Measurements from ENCODE around the gene ZNRD2.
"Not testable (repeated sequence)": the region's sequence is repeated elsewhere in the genome, so short reads cannot be mapped to it uniquely, and the experiment has no call there.

ZNRD2 gene

DNA sequence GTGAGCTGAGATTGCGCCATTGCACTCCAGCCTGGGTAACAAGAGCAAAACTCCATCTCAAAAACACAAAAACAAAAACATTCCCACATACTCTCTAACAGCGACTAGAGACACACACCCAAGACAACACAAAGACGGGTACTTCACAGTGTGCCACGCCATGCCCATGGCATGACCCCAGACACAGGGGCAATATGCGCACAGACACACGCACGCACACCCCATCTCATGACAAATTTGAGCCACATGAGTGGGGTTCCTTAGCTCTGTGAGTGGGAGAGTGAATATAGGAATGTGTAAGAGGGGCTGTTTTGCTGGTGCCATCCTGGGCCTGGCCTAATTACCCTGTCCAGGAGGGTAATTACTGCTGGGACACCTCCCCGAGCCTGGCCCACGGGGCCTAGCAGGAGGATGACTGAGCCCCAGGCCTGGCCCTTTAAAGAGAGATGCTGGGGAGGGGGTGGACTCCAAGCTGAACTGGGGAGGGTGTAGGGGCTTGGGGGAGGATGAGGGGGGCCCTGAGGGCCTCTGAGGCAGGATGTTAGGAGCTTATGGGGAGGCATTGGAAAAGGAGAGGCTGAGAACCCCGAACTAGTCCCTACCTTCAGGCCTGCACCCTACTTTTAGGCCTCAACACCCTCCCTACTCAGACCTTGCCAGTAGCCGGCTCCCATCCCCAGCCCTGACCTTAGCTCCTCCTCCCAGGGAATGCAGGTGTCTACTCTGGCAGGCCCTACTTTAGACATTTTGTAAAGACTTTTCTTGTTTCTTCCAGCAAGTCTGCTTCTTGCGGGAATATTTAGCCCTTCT is 13.6 kb upstream of the ZNRD2 start:
- DNase-seq, result no peak

DNA sequence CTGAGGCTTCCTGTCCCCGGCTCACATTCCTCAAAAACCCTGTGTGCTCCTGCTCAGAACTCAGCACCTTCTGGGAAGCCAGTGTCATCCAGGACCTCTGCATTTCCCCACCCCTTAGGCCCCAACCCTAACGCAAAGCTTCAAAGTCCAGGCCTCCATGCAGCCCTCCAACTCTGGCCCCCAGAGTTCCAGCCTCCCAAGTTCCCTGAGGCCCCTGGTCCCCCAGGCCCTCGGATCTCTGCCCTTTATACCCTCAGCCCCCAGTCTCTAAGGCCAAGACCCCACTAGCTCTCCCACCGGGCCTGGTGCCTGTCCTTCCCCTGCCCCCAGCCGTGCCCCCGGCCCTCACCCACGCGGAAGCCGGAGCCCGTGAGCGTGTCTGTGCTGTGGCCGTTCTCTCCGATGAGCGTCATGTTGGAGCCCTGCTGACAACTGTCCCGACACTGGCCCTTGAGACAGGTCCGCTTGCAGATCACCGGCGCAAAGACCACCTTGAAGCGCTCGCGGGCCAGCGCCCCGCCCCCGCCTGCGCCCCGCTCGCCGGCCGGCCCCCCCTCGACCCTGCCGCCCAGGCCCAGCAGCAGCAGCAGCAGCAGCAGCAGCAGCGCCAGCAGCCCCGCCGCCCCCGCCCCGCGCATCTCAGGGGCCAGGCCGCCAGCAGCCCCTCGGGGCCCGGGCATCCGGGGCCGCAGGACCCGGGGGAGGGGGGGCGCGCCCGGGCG is 12.8 kb upstream of the ZNRD2 start:
- DNase-seq, result no peak

DNA sequence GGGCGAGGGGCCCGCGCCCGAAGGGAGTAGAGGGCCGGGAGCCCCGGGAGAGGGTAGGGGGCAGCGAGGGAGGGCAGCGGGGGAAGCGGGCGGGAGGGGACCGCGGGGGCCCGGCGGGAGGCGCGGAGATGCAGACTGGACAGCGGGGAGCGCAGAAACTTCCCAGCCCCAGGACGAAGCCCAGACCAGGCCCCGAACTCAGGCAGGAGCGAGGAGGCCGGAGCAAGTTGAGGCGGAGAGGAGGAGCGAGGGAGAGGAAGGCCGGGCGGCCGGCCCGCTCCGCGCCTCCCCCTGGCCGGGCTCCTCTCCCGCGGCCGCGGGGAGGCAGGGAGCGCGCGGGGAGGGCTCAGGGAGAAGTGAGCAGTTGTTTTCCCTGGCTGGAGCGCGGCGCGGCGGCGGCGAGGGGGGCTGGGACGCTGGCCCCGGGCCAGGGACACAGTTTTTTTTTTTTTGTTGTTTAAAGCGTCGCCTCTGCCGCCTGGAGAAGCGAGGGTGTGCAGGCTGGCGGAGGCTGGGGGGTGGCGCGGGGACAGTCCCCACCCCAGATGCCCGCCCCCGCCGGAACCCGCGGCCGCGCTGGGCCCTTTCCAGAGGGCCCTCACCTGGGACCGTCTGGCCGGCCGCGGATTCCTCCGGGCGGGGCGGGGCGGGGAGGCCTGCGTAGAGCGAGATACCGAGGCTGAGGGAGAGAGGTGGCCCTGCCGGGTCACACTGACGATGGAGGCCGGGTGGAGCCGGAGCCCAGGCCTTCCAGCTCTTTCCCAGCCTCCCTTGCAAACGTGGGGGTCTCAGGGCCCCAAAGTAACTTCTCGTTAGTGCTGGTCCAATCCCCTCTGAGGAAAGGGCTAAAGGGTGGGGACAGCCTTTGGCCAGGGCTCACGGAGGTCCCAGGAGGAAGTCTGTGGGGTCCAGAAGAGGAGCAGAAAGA is 12.0 kb upstream of the ZNRD2 start, which contains the start of gene LTBP3:
LTBP3 (minus strand) TSS at position 358 of the 928 bp plus-strand sequence. CDS start 400 bp downstream, outside the sequence.
- DNase-seq, result peak; percentile 91

DNA sequence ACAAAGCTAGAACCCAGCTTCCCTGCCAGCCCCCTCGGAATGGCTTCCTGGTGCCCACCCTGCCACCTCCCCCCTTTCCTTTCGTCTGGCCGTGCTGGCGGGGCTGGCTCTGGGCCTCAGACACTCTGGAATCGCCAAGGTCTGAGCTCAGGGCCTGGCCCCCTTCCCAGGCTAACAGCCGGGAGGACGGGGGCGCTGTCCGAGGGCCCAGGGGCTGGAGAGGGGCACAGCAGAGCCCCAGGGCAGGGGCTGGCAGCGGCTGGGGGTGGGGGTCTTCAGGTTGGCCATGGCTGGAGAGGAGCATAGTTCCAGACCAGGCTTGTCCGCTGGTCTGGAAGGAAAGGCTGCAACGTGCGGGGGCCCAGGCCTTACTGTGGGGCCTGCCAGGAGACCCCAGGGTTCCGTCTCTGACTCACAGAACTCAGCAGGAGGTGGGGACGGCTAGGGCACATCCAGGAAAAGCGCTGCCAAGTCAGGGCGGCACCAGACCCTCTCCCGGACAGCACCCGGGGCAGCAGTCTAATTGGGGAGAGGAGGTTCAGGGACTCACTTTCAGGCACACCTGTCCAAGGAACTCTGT is 11.3 kb upstream of the ZNRD2 start:
- DNase-seq, result peak; percentile 71

DNA sequence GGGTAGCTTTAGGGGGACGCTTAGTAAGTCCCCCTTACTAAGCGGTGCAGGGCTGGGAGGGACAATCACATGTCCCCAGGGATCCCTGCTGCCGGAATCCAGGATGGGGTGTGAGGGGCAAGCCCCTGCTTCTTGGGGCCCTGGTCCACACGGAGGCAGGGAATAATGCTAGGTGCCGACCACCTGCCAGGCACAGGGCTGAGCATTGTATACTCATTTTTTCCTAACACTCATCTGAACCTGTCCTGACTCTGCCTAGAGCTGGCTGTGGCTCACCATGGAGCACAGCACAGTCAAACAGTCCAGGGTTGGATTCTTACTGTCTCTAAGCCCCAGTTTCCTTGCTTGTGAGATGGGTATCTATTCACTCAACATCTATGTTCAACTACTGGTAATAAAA is 10.7 kb upstream of the ZNRD2 start:
- DNase-seq, result no peak

DNA sequence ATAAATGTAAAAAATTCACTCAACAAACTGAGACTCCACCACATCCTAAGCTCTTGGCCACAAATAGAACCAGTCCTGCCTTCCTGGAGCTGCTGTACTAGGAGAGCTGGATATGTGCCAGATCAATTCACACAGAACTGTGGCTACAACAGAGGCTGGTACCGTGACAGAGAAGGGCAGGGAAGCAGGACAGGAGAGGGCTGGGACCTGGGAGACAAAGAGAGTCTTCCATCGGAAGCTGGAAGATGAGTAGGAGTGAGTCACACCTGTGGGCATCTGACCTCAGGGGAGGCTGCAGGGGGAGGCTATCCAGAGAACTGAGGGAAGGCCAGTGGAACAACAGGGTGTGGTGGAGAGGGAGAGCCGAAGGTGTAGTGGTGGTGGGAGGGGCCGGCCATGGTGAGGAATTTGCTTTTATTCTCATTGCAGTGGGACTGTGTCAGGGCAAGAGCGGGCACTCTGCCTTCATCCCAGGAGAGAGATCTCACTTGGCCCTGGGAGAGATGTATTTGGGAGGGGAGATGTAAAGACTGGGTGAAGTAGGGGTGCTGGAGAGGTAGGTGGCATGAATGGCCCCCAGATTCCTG is 10.2 kb upstream of the ZNRD2 start:
- peak; percentile 59 for DNase-seq

DNA sequence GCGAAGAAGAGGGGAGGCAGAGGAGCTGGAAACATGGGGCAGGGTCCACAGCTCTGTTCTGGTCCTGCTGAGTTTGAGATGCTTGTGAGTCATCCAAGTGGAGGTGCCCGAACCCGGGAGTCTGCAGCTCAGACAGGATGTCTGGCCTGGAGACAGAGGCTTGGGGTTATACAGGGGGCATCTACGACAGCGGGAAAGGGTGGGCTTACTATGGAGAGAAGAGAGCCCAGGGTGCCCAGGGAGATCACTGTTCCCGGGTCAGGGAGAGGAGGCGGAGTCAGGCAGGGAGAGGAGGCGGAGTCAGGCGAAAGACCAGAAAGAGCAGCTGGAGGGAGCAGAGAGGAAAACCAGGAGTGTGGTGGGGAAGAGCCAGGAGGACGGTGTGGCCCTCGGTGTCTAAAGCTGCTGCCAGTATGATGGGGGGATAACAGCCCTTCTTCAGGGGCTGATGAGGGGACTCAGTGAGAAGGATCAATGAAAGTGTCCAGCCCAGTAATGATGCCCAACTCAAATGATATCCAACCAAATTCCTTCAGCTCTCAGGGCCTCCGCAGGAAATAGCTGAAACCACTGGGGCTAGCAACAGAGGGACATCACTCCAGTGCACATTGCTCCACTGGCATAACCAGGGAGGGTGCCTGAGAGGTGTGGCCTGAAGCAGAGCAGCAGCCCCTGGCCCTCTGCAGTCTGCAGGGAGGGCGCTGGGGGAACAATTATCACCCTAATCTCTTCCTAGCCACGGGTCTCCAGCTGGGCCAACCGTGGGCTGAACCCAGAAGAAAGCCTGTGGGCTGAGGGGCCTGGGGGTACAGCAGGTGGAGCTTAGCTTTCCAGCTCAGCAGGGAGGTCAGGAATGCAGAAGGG is 9.5 kb upstream of the ZNRD2 start:
- DNase-seq, result peak; percentile 74

DNA sequence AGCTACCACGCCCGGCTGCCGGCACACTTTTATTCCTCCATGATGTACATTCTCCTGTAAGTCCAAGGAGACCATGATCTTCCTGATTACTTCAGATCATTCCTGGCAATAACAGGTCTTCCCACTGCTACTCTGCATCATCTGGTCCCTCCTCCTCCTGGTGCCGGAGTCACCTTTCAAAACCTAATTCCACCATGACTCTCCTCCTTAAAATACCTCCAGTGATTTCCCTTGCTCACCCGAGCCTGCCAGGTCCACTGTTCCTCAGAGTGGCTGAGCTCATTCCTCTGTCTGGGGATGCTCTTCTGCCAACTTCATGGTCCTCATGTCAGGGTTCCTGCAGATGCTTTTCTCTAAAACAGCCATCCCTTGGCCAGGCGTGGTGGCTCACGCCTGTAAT is 8.3 kb upstream of the ZNRD2 start:
- no peak for DNase-seq

DNA sequence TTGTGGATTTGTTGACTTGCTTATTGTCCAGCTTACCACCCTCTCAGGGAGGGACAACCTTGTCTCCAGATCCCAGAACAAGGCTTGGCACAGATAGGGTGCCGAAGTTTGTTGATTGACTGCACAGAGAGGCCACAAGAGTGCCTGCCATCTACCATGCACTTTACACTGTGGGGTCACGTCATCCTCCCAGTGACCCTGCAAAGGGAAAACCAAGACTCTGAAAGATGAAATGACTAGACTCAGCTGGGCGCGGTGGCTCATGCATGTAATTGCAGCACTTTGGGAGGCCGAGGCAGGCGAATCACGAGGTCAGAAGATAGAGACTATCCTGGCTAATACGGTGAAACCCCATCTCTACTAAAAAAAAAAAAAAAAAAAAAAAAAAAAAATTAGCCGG is 7.5 kb upstream of the ZNRD2 start:
- DNase-seq, result no peak

DNA sequence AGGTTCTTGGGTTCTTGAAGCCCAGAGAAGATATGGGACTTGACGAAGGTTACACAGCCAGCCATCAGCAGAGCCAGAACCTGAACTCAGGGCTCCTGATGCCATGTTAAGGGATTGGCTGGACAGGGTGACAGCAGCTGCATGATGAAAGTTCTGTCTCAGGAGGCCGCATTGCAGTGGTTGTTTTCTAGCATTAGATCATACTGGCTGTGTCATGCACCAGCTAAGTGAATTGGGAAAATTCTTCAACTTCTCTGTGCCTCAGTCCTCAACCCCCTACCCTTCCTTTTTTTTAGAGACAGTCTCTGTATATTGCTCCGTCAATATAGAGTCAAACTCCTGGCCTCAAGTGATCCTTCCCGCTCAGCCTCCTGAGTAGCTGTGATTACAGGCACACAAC is 6.7 kb upstream of the ZNRD2 start:
- no peak for DNase-seq

DNA sequence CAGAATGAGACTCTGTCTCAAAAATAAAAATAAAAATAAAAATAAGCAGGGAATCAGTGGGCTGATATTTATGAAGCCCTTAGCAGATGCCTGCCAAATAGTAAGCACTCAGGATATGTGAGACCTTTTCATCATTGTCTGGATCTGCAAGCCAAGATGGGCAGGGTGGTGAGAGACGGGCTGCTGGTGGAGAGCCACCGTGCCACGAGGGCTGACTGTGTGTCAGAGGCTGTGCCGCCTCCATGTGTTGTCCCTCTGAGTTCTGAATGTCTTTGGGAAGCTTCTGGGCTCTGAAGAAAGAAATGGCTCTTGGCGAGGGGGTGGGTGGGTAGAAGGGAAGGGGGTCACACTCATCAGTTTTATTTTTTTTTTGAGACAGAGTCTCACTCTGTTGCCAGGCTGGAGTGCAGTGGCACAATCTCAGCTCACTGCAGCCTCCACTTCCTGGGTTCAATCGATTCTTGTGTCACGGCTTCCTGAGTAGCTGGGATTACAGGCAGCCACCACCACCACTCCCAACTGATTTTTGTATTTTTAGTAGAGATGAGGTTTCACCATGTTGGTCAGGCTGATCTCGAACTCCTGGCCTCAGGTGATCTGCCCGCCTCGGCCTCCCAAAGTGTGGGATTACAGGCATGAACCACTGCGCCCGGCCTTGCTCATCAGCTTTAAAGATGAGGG is 5.3 kb upstream of the ZNRD2 start:
- not testable (repeated sequence) for DNase-seq

DNA sequence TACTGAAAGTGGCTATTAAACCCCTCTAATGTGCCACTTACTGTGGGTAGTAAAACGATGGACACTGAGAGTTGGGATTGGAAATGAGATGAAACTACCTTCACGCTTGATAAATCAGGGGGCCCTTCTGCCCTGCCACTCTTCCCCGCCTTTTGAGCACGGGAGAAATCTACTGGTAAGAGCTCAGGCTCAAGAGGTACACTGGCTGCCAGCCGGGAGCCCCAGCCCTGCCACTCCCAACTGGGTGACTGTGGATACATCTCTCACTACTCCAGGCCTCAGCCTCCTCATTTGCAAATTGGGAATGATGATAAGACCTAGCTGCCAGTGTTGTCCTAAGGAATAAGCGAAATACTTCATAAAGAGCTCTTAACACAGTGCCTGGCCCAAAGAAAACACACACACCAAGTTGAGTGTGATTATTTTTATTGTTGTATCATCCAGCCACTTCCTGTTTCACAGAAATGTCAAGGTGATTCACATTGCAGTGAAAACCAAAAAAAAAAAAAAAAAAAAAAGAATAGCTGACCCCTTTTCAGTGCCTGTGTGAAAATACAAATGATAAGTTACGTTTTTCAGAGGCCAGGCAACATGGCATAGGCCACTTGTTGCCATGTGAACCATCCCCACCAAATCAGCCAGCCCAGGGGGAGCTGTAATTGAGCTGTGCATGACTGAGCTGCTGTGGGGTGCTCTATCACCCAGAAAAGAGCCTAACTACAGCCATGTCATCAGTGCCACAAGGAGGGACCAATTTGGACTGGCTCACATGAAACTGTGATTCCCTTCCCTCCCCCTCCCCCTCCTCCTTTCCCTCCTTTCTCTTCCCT is 4.4 kb upstream of the ZNRD2 start:
- DNase-seq, result no peak

DNA sequence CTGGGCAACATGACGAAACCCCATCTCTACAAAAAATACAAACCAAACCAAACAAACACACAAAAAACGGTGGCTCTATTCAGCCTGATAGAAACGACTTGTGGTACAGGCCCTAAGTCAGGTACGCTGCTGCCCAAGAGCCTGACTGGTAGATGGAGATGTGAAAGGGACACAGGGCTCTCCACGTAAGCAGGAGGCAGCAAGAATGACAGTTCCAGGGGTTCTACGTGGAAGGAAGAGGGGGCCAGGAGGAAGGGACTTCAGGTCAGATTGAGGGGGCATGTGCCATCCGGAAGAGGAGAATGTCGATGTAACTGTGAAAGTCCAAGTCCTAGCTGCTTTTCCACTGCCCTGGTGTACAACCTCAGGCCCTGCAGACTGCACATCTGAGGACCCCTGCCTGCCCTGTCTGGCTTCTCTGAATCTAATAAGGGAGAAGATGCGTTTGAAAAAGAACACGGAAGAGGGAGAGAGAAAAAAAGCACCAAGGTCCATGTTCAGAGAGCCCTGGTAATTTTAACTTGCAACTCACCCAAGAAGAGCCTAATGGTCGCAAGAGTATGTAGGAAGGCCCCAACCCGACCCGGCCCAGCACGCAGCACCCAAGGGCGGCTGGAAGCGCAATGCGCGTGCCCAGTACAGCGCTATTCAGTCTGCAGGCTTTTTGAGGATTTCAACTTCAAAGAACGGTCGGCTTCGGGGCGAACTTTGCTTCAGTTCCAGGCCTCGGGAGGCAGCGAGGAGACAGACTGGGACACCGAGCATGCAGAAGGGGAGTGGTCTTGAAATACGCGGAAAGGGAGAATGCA is 909 bp upstream of the ZNRD2 start:
- no peak for DNase-seq

DNA sequence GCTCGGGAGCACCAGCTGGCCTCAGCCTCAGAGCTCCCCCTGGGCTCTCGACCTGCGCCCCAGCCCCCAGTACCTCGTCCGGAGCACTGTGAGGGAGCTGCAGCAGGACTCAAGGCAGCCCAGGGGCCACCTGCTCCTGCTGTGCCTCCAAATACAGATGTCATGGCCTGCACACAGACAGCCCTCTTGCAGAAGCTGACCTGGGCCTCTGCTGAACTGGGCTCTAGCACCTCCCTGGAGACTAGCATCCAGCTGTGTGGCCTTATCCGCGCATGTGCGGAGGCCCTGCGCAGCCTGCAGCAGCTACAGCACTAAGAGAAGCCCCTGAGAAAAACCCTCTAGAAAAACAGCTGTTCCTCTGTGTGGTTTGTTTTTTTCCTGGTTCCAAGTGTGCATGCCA is 1.1 kb downstream of the ZNRD2 start:
- no peak for DNase-seq

DNA sequence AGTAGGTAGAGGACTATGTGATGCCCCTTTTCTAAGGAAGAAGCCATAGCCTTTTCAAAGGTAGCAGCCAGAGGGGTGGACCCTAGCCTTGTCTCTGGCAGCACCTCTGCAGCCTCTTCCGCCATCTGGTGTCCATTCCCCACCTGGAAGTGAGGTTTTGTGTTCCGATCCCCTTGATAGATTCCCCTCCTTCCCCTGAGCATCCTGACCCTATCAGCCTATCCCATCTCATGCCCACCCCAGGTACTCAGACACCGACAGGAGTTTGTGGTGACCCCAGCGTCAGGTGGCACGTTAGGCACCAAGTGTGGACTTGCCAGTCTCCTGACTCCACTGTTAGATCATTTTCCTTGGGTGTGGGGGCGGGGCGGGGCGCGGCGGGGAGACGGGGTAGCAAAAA is 1.7 kb downstream of the ZNRD2 start:
- DNase-seq, result peak; percentile 55

DNA sequence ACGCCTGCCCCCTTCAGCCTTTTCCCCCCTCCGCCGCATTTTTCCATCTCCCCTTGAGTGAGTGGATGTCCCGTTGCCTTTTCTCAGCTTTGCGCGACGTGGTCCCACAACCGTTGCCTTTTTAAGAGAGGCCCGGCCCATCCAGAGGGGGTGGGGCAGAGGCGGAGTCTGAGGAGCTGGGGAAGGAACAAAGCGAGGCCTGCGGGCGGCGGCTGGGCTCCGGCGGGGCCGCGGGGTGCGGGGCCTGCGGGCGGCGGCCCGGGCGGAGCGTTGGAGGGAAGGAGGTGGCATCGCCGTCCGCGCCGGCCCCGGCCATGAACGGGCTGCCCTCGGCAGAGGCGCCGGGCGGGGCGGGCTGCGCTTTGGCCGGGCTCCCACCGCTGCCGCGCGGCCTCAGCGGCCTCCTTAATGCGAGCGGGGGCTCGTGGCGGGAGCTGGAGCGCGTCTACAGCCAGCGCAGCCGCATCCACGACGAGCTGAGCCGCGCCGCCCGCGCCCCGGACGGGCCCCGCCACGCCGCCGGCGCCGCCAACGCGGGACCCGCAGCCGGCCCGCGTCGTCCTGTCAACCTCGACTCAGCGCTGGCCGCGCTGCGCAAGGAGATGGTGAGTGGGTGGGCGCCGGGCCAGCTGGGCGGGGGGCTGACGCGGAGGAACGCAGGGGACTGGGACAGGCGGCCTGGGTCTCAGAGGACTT is 2.2 kb downstream of the ZNRD2 start, which contains the start of gene FAM89B:
FAM89B (plus strand) TSS at position 183 of the 696 bp plus-strand sequence; CDS start at position 315, 132 bp downstream.
- peak; percentile 89 for DNase-seq

DNA sequence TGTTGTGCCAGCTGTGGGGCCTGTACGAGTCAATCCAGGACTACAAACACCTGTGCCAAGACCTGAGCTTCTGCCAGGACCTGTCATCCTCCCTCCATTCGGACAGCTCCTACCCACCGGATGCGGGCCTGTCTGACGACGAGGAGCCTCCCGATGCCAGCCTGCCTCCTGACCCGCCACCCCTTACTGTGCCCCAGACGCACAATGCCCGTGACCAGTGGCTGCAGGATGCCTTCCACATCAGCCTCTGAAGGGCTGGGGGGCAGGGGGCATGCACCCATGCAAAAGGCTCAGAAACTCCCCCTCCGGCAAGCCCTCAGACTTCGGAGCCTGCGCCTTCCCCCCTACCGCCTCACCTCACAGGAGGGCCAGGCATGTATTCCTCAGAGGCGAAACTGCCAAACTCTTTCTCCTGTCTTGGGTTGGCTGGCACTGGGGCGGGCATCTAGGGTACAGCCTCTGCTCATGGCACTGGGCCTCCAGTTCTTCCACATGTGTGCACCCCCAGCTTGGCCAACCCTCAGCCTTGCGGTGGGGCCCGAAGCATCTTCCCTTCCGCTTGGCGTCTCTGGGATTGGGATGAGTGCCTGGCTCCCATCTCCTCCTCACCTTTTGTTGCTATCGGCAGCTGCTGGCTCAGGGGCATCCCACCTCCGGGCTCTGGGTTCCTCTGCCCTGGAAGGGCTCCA is 3.3 kb downstream of the ZNRD2 start:
- DNase-seq, result no peak
